Epithelial cell of prostate (primary cell): Measurements from ENCODE around the gene CYP39A1.

Experiments used
- DNase-seq: peaks from one replicate; pipeline ENCODE4 v3.0.0-alpha.2; 2011; ENCODE audit warnings: low read depth, low spot score
- H3K27ac ChIP-seq: fragments of 450-650 bp; 2 replicates; pipeline ENCODE4 v1.5.1; 2017; ENCODE audit warnings: mild to moderate bottlenecking

CYP39A1 gene

GRCh38 chr6:46652603-46653438 is at the start of gene CYP39A1, which contains the start of gene SLC25A27:
CYP39A1 (minus strand) TSS chr6:46652818; CDS start chr6:46652582, 236 bp downstream.
SLC25A27 (plus strand) TSS chr6:46652975; CDS start chr6:46653193, 218 bp downstream.
- peak within 1 kb of the TSS; percentile 33 for H3K27ac ChIP-seq
- DNase-seq = peak; percentile 41

- no peak for DNase-seq
- no peak overlapping the region for H3K27ac ChIP-seq
Observed at GRCh38 chr6:46699970-46700369, 47.4 kb upstream of the CYP39A1 start.

GRCh38 chr6:46690911-46691451 is 38.4 kb upstream of the CYP39A1 start:
- no peak for DNase-seq
- H3K27ac ChIP-seq = no peak overlapping the region

- H3K27ac ChIP-seq = no peak overlapping the region
- no peak for DNase-seq
Observed at GRCh38 chr6:46690141-46690755, 37.6 kb upstream of the CYP39A1 start.

GRCh38 chr6:46689657-46690056 is 37.0 kb upstream of the CYP39A1 start:
- DNase-seq = no peak

GRCh38 chr6:46688966-46689335 is 36.3 kb upstream of the CYP39A1 start:
- H3K27ac ChIP-seq = no peak overlapping the region
- DNase-seq = no peak

More at GRCh38 chr6:46689657-46690056, 37.0 kb upstream of the CYP39A1 start:
- H3K27ac ChIP-seq = no peak overlapping the region

- H3K27ac ChIP-seq = no peak overlapping the region
- no peak for DNase-seq
Observed at GRCh38 chr6:46688117-46688965, 35.7 kb upstream of the CYP39A1 start.

GRCh38 chr6:46687619-46688097 is 35.0 kb upstream of the CYP39A1 start, which contains the start of gene TDRD6:
TDRD6 (plus strand) TSS chr6:46687885; CDS start chr6:46688129, 244 bp downstream.
- no peak within 1 kb of the TSS for H3K27ac ChIP-seq
- DNase-seq = no peak

GRCh38 chr6:46684771-46685170 is 32.2 kb upstream of the CYP39A1 start:
- DNase-seq = no peak
- H3K27ac ChIP-seq = no peak overlapping the region

GRCh38 chr6:46677314-46677654 is 24.7 kb upstream of the CYP39A1 start:
- DNase-seq = no peak
- no peak overlapping the region for H3K27ac ChIP-seq

- no peak for DNase-seq
- H3K27ac ChIP-seq = no peak overlapping the region
Observed at GRCh38 chr6:46676604-46677313, 24.1 kb upstream of the CYP39A1 start.

- no peak for DNase-seq
Observed at GRCh38 chr6:46674410-46674809, 21.8 kb upstream of the CYP39A1 start.

GRCh38 chr6:46667377-46667776 is 14.8 kb upstream of the CYP39A1 start:
- H3K27ac ChIP-seq = no peak overlapping the region
- DNase-seq = no peak

More at GRCh38 chr6:46674410-46674809, 21.8 kb upstream of the CYP39A1 start:
- H3K27ac ChIP-seq = no peak overlapping the region

- no peak overlapping the region for H3K27ac ChIP-seq
Observed at GRCh38 chr6:46661483-46661882, 8.9 kb upstream of the CYP39A1 start.

GRCh38 chr6:46657642-46658041 is 5.0 kb upstream of the CYP39A1 start:
- no peak for DNase-seq

More at GRCh38 chr6:46661483-46661882, 8.9 kb upstream of the CYP39A1 start:
- DNase-seq = no peak

GRCh38 chr6:46655803-46656202 is 3.2 kb upstream of the CYP39A1 start:
- H3K27ac ChIP-seq = no peak overlapping the region
- DNase-seq = no peak

More at GRCh38 chr6:46657642-46658041, 5.0 kb upstream of the CYP39A1 start:
- no peak overlapping the region for H3K27ac ChIP-seq

GRCh38 chr6:46653439-46654195 is 999 bp upstream of the CYP39A1 start:
- H3K27ac ChIP-seq = no peak overlapping the region
- no peak for DNase-seq

GRCh38 chr6:46652232-46652602 is 401 bp downstream of the CYP39A1 start:
- H3K27ac ChIP-seq = peak overlapping the region; percentile 33

GRCh38 chr6:46651816-46652215 is 802 bp downstream of the CYP39A1 start:
- no peak for DNase-seq
- H3K27ac ChIP-seq = peak overlapping the region; percentile 33

More at GRCh38 chr6:46652232-46652602, 401 bp downstream of the CYP39A1 start:
- no peak for DNase-seq
